ENCODE results near the gene MICALL2.

MICALL2 gene

GRCh38 chr7:1492640-1493039 is 33.4 kb upstream of the MICALL2 start:
- H3K9me3 ChIP-seq (ENCODE audit: control insufficient read depth in 5 of 5, low read length in 5 of 5), result no peaks in the 10 kb centered on the region
- H3K9ac ChIP-seq (ENCODE audit: low read length in 5 of 5), result no peak overlapping the region
- no peak overlapping the region for H3K4me3 ChIP-seq (ENCODE audit: low read depth in 1 of 5, low read length in 5 of 5)
- H3K27me3 ChIP-seq (ENCODE audit: control insufficient read depth in 5 of 5, insufficient read depth in 4 of 5, low read length in 5 of 5), result no peaks in the 10 kb centered on the region
- H3K4me1 ChIP-seq (ENCODE audit: control insufficient read depth in 5 of 5, insufficient read depth in 5 of 5, low read length in 5 of 5), result peaks cover 0 to 2% (median 0%) of the 10 kb centered on the region in 5 donors
- peaks cover 0 to 98% (median 92%) of the 10 kb centered on the region in 5 donors for H3K36me3 ChIP-seq (ENCODE audit: control insufficient read depth in 5 of 5, insufficient read depth in 5 of 5, low read length in 5 of 5)
- no peak overlapping the region for H3K27ac ChIP-seq (ENCODE audit: low read depth, low read length)

DNA sequence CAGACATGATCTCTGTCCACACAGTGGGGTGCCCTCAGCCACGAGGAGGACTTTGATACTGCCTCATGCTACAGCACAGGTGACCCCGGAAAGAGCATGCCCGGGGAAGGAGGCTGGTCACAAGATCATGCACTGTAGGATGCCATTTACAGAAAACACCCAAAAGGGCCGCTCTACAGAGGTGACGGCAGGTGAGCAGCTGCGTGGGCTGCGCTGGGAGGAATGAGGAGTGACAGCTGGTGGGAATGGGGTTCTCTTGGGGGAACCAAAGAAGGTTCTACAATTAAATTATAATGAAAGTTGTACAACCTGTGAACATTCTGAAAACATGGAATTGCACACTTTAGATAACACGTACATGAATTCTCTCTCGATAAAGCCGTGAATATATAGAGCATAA is 33.0 kb upstream of the MICALL2 start:
- Histone ChIP-seq H3K27me3 (ENCODE audit: control insufficient read depth in 5 of 5, insufficient read depth in 4 of 5, low read length in 5 of 5) (no peaks in the 10 kb centered on the region), H3K9ac (ENCODE audit: low read length in 5 of 5) (no peak overlapping the region), H3K4me3 (ENCODE audit: low read depth in 1 of 5, low read length in 5 of 5) (no peak overlapping the region), H3K9me3 (ENCODE audit: control insufficient read depth in 5 of 5, low read length in 5 of 5) (no peaks in the 10 kb centered on the region), H3K4me1 (ENCODE audit: control insufficient read depth in 5 of 5, insufficient read depth in 5 of 5, low read length in 5 of 5) (peaks cover 0 to 2% (median 0%) of the 10 kb centered on the region in 5 donors), H3K36me3 (ENCODE audit: control insufficient read depth in 5 of 5, insufficient read depth in 5 of 5, low read length in 5 of 5) (peaks cover 0 to 98% (median 92%) of the 10 kb centered on the region in 5 donors), H3K27ac (ENCODE audit: low read depth, low read length) (no peak overlapping the region)

DNA sequence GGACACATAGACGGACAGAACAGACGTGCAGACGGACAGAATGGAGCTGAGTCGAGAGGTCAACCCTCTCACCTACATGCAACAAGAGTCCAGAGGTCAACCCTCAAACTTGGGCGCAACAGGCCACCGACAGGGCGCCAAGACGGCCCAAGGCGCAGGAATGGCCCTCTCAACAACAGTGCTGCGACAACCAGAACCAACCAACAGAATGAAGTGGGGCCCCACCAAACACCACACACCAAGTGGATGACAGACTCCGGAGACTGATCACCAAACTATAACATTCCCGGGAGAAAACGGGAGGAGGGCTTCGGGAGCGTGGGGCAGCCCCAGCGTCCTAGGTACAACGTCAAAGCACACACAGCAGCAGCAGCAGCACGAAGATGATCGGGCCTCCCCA is 31.6 kb upstream of the MICALL2 start:
- Histone ChIP-seq H3K4me1 (ENCODE audit: control insufficient read depth in 5 of 5, insufficient read depth in 5 of 5, low read length in 5 of 5) (peaks cover 0 to 2% (median 0%) of the 10 kb centered on the region in 5 donors), H3K4me3 (ENCODE audit: low read depth in 1 of 5, low read length in 5 of 5) (no peak overlapping the region), H3K9me3 (ENCODE audit: control insufficient read depth in 5 of 5, low read length in 5 of 5) (no peaks in the 10 kb centered on the region), H3K36me3 (ENCODE audit: control insufficient read depth in 5 of 5, insufficient read depth in 5 of 5, low read length in 5 of 5) (peaks cover 0 to 98% (median 90%) of the 10 kb centered on the region in 5 donors), H3K27me3 (ENCODE audit: control insufficient read depth in 5 of 5, insufficient read depth in 4 of 5, low read length in 5 of 5) (no peaks in the 10 kb centered on the region), H3K27ac (ENCODE audit: low read depth, low read length) (no peak overlapping the region), H3K9ac (ENCODE audit: low read length in 5 of 5) (no peak overlapping the region)

GRCh38 chr7:1489336-1489735 is 30.1 kb upstream of the MICALL2 start:
- peaks cover 0 to 97% (median 89%) of the 10 kb centered on the region in 5 donors for H3K36me3 ChIP-seq (ENCODE audit: control insufficient read depth in 5 of 5, insufficient read depth in 5 of 5, low read length in 5 of 5)
- H3K9me3 ChIP-seq (ENCODE audit: control insufficient read depth in 5 of 5, low read length in 5 of 5), result no peaks in the 10 kb centered on the region
- no peak overlapping the region for H3K27ac ChIP-seq (ENCODE audit: low read depth, low read length)
- H3K4me3 ChIP-seq (ENCODE audit: low read depth in 1 of 5, low read length in 5 of 5), result no peak overlapping the region
- H3K9ac ChIP-seq (ENCODE audit: low read length in 5 of 5), result no peak overlapping the region
- H3K4me1 ChIP-seq (ENCODE audit: control insufficient read depth in 5 of 5, insufficient read depth in 5 of 5, low read length in 5 of 5), result peaks cover 0 to 2% (median 0%) of the 10 kb centered on the region in 5 donors
- no peaks in the 10 kb centered on the region for H3K27me3 ChIP-seq (ENCODE audit: control insufficient read depth in 5 of 5, insufficient read depth in 4 of 5, low read length in 5 of 5)

DNA sequence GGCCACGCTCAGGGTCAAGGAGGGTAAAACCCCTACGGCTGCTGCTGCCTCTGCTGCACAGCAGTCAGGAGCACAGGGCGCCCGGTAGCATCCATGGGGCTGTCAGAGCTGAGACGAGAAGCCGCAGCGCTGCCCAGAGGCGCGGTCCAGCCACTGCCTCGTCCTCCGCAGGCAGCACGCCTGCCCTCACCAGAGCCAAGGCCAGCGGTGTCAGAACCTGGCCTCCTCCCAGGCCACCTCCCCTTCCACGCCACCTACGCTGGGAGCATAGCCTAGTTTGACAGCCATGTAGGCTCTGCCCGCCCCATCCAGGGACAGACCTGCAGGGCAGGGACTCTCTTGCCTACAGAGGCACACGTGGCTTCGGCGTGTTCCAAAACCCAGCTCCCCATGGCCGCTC is 28.7 kb upstream of the MICALL2 start:
- Histone ChIP-seq H3K4me1 (ENCODE audit: control insufficient read depth in 5 of 5, insufficient read depth in 5 of 5, low read length in 5 of 5) (peaks cover 0 to 2% (median 0%) of the 10 kb centered on the region in 5 donors), H3K27me3 (ENCODE audit: control insufficient read depth in 5 of 5, insufficient read depth in 4 of 5, low read length in 5 of 5) (no peaks in the 10 kb centered on the region), H3K9me3 (ENCODE audit: control insufficient read depth in 5 of 5, low read length in 5 of 5) (no peaks in the 10 kb centered on the region), H3K27ac (ENCODE audit: low read depth, low read length) (no peak overlapping the region), H3K36me3 (ENCODE audit: control insufficient read depth in 5 of 5, insufficient read depth in 5 of 5, low read length in 5 of 5) (peaks cover 0 to 97% (median 92%) of the 10 kb centered on the region in 5 donors), H3K4me3 (ENCODE audit: low read depth in 1 of 5, low read length in 5 of 5) (no peak overlapping the region), H3K9ac (ENCODE audit: low read length in 5 of 5) (no peak overlapping the region)

DNA sequence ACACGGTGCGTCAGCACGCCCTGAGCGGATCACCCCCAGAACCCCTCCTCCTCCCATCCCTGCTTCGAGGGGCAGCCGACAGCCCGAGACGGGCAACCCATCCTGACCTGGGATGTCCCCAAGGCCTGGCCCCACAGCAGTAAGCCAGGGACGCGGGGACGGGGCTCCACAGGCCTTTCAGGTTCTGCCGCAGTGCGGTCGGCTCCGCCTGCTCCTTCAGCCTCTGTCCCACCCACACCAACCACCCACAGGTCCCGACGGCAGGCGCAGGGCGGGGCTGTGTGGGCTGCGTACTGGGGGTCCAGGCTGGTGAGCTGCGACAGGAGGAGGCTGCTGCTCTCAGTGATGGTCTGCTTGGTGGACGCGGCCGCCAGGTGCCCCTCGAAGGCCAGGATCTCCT is 28.2 kb upstream of the MICALL2 start:
- peaks cover 0 to 2% (median 0%) of the 10 kb centered on the region in 5 donors for H3K4me1 ChIP-seq (ENCODE audit: control insufficient read depth in 5 of 5, insufficient read depth in 5 of 5, low read length in 5 of 5)
- no peaks in the 10 kb centered on the region for H3K9me3 ChIP-seq (ENCODE audit: control insufficient read depth in 5 of 5, low read length in 5 of 5)
- no peak overlapping the region for H3K27ac ChIP-seq (ENCODE audit: low read depth, low read length)
- peaks cover 0 to 99% (median 96%) of the 10 kb centered on the region in 5 donors for H3K36me3 ChIP-seq (ENCODE audit: control insufficient read depth in 5 of 5, insufficient read depth in 5 of 5, low read length in 5 of 5)
- H3K9ac ChIP-seq (ENCODE audit: low read length in 5 of 5), result no peak overlapping the region
- H3K4me3 ChIP-seq (ENCODE audit: low read depth in 1 of 5, low read length in 5 of 5), result no peak overlapping the region
- no peaks in the 10 kb centered on the region for H3K27me3 ChIP-seq (ENCODE audit: control insufficient read depth in 5 of 5, insufficient read depth in 4 of 5, low read length in 5 of 5)

DNA sequence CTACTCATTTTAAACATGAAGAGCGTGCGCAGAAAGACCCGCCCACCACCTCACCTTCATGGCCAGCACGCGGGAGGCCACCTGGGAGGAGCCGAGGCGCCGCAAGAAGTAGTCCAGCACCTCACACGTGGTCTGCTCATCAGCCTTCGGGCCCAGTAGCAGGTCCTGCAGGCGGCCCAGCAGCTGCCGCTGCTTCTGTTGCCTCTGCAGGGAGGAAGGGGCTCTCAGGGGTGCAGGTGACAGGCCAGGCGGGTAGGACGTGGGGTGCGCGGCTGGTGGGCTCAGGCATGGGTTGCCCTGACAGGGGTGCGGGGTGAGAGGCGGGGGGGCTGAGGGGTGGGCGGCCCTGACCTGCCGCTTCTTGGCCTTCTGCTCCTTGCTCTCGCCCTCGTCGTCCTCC is 27.3 kb upstream of the MICALL2 start:
- H3K9ac ChIP-seq (ENCODE audit: low read length in 5 of 5), result no peak overlapping the region
- no peaks in the 10 kb centered on the region for H3K9me3 ChIP-seq (ENCODE audit: control insufficient read depth in 5 of 5, low read length in 5 of 5)
- H3K4me1 ChIP-seq (ENCODE audit: control insufficient read depth in 5 of 5, insufficient read depth in 5 of 5, low read length in 5 of 5), result peaks cover 0 to 2% (median 0%) of the 10 kb centered on the region in 5 donors
- H3K4me3 ChIP-seq (ENCODE audit: low read depth in 1 of 5, low read length in 5 of 5), result no peak overlapping the region
- no peak overlapping the region for H3K27ac ChIP-seq (ENCODE audit: low read depth, low read length)
- no peaks in the 10 kb centered on the region for H3K27me3 ChIP-seq (ENCODE audit: control insufficient read depth in 5 of 5, insufficient read depth in 4 of 5, low read length in 5 of 5)
- H3K36me3 ChIP-seq (ENCODE audit: control insufficient read depth in 5 of 5, insufficient read depth in 5 of 5, low read length in 5 of 5), result peaks cover 0 to 99% (median 94%) of the 10 kb centered on the region in 5 donors

GRCh38 chr7:1485156-1485555 is 25.9 kb upstream of the MICALL2 start:
- Histone ChIP-seq H3K9me3 (ENCODE audit: control insufficient read depth in 5 of 5, low read length in 5 of 5) (no peaks in the 10 kb centered on the region), H3K9ac (ENCODE audit: low read length in 5 of 5) (no peak overlapping the region), H3K27me3 (ENCODE audit: control insufficient read depth in 5 of 5, insufficient read depth in 4 of 5, low read length in 5 of 5) (no peaks in the 10 kb centered on the region), H3K36me3 (ENCODE audit: control insufficient read depth in 5 of 5, insufficient read depth in 5 of 5, low read length in 5 of 5) (peaks cover 0 to 97% (median 92%) of the 10 kb centered on the region in 5 donors), H3K4me1 (ENCODE audit: control insufficient read depth in 5 of 5, insufficient read depth in 5 of 5, low read length in 5 of 5) (no peaks in the 10 kb centered on the region), H3K27ac (ENCODE audit: low read depth, low read length) (no peak overlapping the region), H3K4me3 (ENCODE audit: low read depth in 1 of 5, low read length in 5 of 5) (no peak overlapping the region)

DNA sequence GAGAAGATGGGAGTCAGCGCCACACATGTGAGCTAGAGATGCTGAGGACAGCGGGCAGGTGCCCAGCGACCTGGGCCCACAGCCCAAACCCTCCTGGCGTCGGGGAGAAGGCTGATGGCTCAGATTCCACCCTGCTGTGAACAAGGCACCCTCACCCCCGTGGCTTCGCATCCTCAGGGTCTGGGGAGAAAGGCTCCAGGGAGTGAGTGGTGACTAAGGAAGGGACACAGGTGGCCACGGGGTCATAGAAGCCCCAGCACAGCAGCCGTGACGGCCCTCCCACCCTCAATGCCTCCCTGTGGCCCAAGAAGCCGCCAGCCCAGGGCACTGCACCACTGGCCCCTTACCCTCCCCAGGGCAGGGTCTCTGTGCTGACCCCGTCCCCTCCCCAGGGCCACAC is 25.3 kb upstream of the MICALL2 start:
- H3K36me3 ChIP-seq (ENCODE audit: control insufficient read depth in 5 of 5, insufficient read depth in 5 of 5, low read length in 5 of 5), result peaks cover 0 to 97% (median 93%) of the 10 kb centered on the region in 5 donors
- H3K4me1 ChIP-seq (ENCODE audit: control insufficient read depth in 5 of 5, insufficient read depth in 5 of 5, low read length in 5 of 5), result no peaks in the 10 kb centered on the region
- no peaks in the 10 kb centered on the region for H3K9me3 ChIP-seq (ENCODE audit: control insufficient read depth in 5 of 5, low read length in 5 of 5)

GRCh38 chr7:1483536-1484505 is 24.6 kb upstream of the MICALL2 start:
- peaks cover 0 to 97% (median 93%) of the 10 kb centered on the region in 5 donors for H3K36me3 ChIP-seq (ENCODE audit: control insufficient read depth in 5 of 5, insufficient read depth in 5 of 5, low read length in 5 of 5)
- no peak overlapping the region for H3K4me3 ChIP-seq (ENCODE audit: low read depth in 1 of 5, low read length in 5 of 5)
- H3K27ac ChIP-seq (ENCODE audit: low read depth, low read length), result no peak overlapping the region
- no peaks in the 10 kb centered on the region for H3K27me3 ChIP-seq (ENCODE audit: control insufficient read depth in 5 of 5, insufficient read depth in 4 of 5, low read length in 5 of 5)
- no peaks in the 10 kb centered on the region for H3K4me1 ChIP-seq (ENCODE audit: control insufficient read depth in 5 of 5, insufficient read depth in 5 of 5, low read length in 5 of 5)
- no peak overlapping the region for H3K9ac ChIP-seq (ENCODE audit: low read length in 5 of 5)
- no peaks in the 10 kb centered on the region for H3K9me3 ChIP-seq (ENCODE audit: control insufficient read depth in 5 of 5, low read length in 5 of 5)

More for the DNA sequence above, 25.3 kb upstream of the MICALL2 start:
- Histone ChIP-seq H3K27ac (ENCODE audit: low read depth, low read length) (no peak overlapping the region), H3K9ac (ENCODE audit: low read length in 5 of 5) (no peak overlapping the region), H3K4me3 (ENCODE audit: low read depth in 1 of 5, low read length in 5 of 5) (no peak overlapping the region), H3K27me3 (ENCODE audit: control insufficient read depth in 5 of 5, insufficient read depth in 4 of 5, low read length in 5 of 5) (no peaks in the 10 kb centered on the region)

Data from subcutaneous abdominal adipose tissue (tissue), 5 donors.